Body of pancreas (tissue), 4 donors: ENCODE results near the gene TMEM117. TPM values are rescaled to one million over a fixed set of nuclear protein-coding genes. Genes with fewer than 3 reads are reported as not detected.

Source experiments
- ATAC-seq: fragments of 150-250 bp; one replicate; pipeline ENCODE4 v1.9.1; 2016
- DNase-seq, 4 donors: peaks; one replicate each; pipeline ENCODE4 v3.0.0-alpha.2; 2019
- H3K27ac ChIP-seq, 4 donors: fragments of 200-600 bp; sonication (generic); 1 replicate in 3 of 4; 2 replicates in 1 of 4; pipeline versions ENCODE4 v1.5.1 to v1.6.1; 2016 to 2019; ENCODE audit warnings: mild to moderate bottlenecking in 1 of 4, mixed read lengths in 1 of 4, moderate library complexity in 1 of 4
- H3K27me3 ChIP-seq, 2 donors: fragments of 200-600 bp; sonication (generic); one replicate each; pipeline ENCODE4 v1.6.0; 2016; ENCODE audit warnings: mild to moderate bottlenecking in 1 of 2
- H3K36me3 ChIP-seq, 2 donors: fragments of 200-600 bp; sonication (generic); replicated peaks in 1 of 2; 2 replicates each; pipeline ENCODE4 v1.5.1; 2016; ENCODE audit warnings: low read depth in 2 of 2; ENCODE audit not compliant: insufficient read depth in 1 of 2
- H3K4me1 ChIP-seq: fragments of 200-600 bp; sonication (generic); one replicate; pipeline ENCODE4 v1.6.0; 2016
- H3K4me3 ChIP-seq, 2 donors: fragments of 200-600 bp; sonication (generic); 1 replicate in 1 of 2; 2 replicates in 1 of 2; pipeline ENCODE4 v1.5.1; 2016 to 2019
- H3K9me3 ChIP-seq, 3 donors: fragments of 200-600 bp; sonication (generic); 1 replicate in 2 of 3; 2 replicates in 1 of 3; pipeline ENCODE4 v1.5.1; 2016
- CTCF ChIP-seq, 7 experiments: fragments of 450-650 bp in 4 of 7; fragments of 200-600 bp in 3 of 7; sonication (generic) in 3 of 7; IDR thresholded peaks; one replicate each; pipeline ENCODE4 v1.5.1; 2016 to 2019; ENCODE audit warnings: antibody characterized with exemption in 7 of 7
- POLR2A ChIP-seq, 3 donors: fragments of 450-650 bp; IDR thresholded peaks; one replicate each; pipeline ENCODE4 v1.6.1; 2016; ENCODE audit warnings: antibody characterized with exemption in 3 of 3, mild to moderate bottlenecking in 2 of 3
- WGBS, 2 donors: methylation state at CpG; one replicate each; pipeline ENCODE4 v1.1.5; 2017; 5-methylcytosine and 5-hydroxymethylcytosine counted together
- intact Hi-C: fragments of 100-400 bp; cut with DNase I; formaldehyde crosslinking; loops from one replicate; pipeline ENCODE4 v1.15.1; 2023
- total RNA-seq, 2 donors: library from RNA; depleted of rRNA; stranded (reverse); fragments of >200 nt; gene quantifications; one replicate each; pipeline ENCODE4 v1.1.0, GENCODE V29; 2016

TMEM117 gene
- total RNA-seq, 2 donors from 2014 or later, result 19.2 to 23.4 TPM

- no peaks in the 10 kb centered on the region for H3K9me3 ChIP-seq
- 95 to 100% methylated on average over 1 of the region's 1 CpG for WGBS, 2 donors
- ATAC-seq (no peak), DNase-seq (no peak)
- no peak overlapping the region for H3K4me3 ChIP-seq
- H3K4me1 ChIP-seq, result no peaks in the 10 kb centered on the region
- TF ChIP-seq CTCF (IDR thresholded peaks at IDR 0.05), result no peak
- TF ChIP-seq POLR2A (IDR thresholded peaks at IDR 0.05), result no peak
- intact Hi-C loops, result no loop called here
- no peaks in the 10 kb centered on the region for H3K36me3 ChIP-seq
- H3K27me3 ChIP-seq, result no peaks in the 10 kb centered on the region
- H3K27ac ChIP-seq, result no peak overlapping the region
Observed at GRCh38 chr12:44126806-44127205, 290.9 kb downstream of the TMEM117 start.

GRCh38 chr12:44127966-44128710, 292.3 kb downstream of the TMEM117 start:
- no peaks in the 10 kb centered on the region for H3K36me3 ChIP-seq
- no peak for ATAC-seq
- TF ChIP-seq POLR2A (IDR thresholded peaks at IDR 0.05), result no peak
- no peak for DNase-seq
- no peak overlapping the region for H3K4me3 ChIP-seq
- WGBS, 2 donors, result 90 to 97% methylated on average over 1 of the region's 1 CpG
- no peaks in the 10 kb centered on the region for H3K4me1 ChIP-seq
- H3K9me3 ChIP-seq, result no peaks in the 10 kb centered on the region
- intact Hi-C loops, result no loop called here
- no peaks in the 10 kb centered on the region for H3K27me3 ChIP-seq
- H3K27ac ChIP-seq, result no peak overlapping the region

GRCh38 chr12:44143175-44143574, 307.3 kb downstream of the TMEM117 start:
- no peak overlapping the region for H3K27ac ChIP-seq
- DNase-seq (no peak), ATAC-seq (no peak)
- no peak for TF ChIP-seq CTCF (IDR thresholded peaks at IDR 0.05)
- TF ChIP-seq POLR2A (IDR thresholded peaks at IDR 0.05), result no peak
- 92 to 95% methylated on average over 3 of the region's 3 CpGs for WGBS, 2 donors
- H3K4me1 ChIP-seq, result no peaks in the 10 kb centered on the region
- no peaks in the 10 kb centered on the region for H3K36me3 ChIP-seq
- H3K27me3 ChIP-seq, result no peaks in the 10 kb centered on the region
- no peaks in the 10 kb centered on the region for H3K9me3 ChIP-seq
- intact Hi-C loops, result no loop called here
- no peak overlapping the region for H3K4me3 ChIP-seq

GRCh38 chr12:44148936-44149335, 313.1 kb downstream of the TMEM117 start:
- DNase-seq (no peak), ATAC-seq (no peak)
- Histone ChIP-seq H3K4me3 (no peak overlapping the region), H3K27me3 (no peaks in the 10 kb centered on the region), H3K9me3 (no peaks in the 10 kb centered on the region), H3K36me3 (no peaks in the 10 kb centered on the region), H3K4me1 (no peaks in the 10 kb centered on the region), H3K27ac (no peak overlapping the region)
- 86 to 91% methylated on average over 2 of the region's 2 CpGs for WGBS, 2 donors
- intact Hi-C loops, result no loop called here
- TF ChIP-seq POLR2A (IDR thresholded peaks at IDR 0.05) (no peak), CTCF (IDR thresholded peaks at IDR 0.05) (no peak)

DNA sequence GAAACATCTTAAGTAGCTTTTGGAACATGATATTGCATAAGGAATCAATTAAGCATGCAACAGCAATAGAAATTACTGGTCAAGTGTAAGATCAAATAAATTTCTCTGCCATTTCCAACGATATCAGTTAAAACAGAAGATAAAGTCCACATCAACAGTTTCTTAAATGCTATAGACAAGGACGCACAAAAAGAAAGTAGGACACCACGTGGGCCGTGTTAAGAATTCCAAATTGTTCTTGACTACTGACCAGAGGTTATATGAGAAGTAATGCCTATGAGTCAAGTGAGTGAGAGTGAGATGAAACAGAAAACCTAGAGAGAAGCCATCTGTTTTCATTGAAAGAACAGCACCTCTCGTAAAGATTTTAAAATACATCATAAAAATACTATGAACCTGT, 318.2 kb downstream of the TMEM117 start:
- WGBS, 2 donors, result 77 to 84% methylated on average over 5 of the region's 5 CpGs
- DNase-seq, result no peak
- TF ChIP-seq POLR2A (IDR thresholded peaks at IDR 0.05) (no peak), CTCF (IDR thresholded peaks at IDR 0.05) (no peak)
- Histone ChIP-seq H3K27ac (no peak overlapping the region), H3K9me3 (no peaks in the 10 kb centered on the region), H3K36me3 (no peaks in the 10 kb centered on the region), H3K4me1 (no peaks in the 10 kb centered on the region), H3K4me3 (no peak overlapping the region), H3K27me3 (no peaks in the 10 kb centered on the region)
- intact Hi-C loops, result no loop called here
- no peak for ATAC-seq
